GM21360 (cell line): ENCODE measurements around the gene ERVH48-1.
"Not testable (repeated sequence)": the region's sequence is repeated elsewhere in the genome, so short reads cannot be mapped to it uniquely, and the experiment has no call there.

ENCODE experiments used
- ATAC-seq: cut with Tn5 transposase; IDR thresholded peaks from one replicate; pipeline ENCODE4 v1.9.1; 2021; ENCODE audit warnings: mild to moderate bottlenecking, moderate library complexity; ENCODE audit not compliant: unreplicated experiment

The ERVH48-1 gene

GRCh38 chr21:42925114-42925926 is at the start of gene ERVH48-1:
ERVH48-1 (minus strand) TSS chr21:42925630; CDS start chr21:42919006, 6,624 bp downstream.
- ATAC-seq = no peak

GRCh38 chr21:42973991-42974831 is 48.8 kb upstream of the ERVH48-1 start, which contains the start of gene PKNOX1:
PKNOX1 (plus strand) TSS chr21:42974562; CDS start chr21:43004382, 29,820 bp downstream.
- peak; percentile 80 for ATAC-seq

- ATAC-seq = no peak
Observed at GRCh38 chr21:42973309-42973990, 48.0 kb upstream of the ERVH48-1 start.

GRCh38 chr21:42971897-42972275 is 46.5 kb upstream of the ERVH48-1 start:
- no peak for ATAC-seq

GRCh38 chr21:42970946-42971653 is 45.7 kb upstream of the ERVH48-1 start:
- ATAC-seq = no peak

- ATAC-seq = no peak
Observed at GRCh38 chr21:42969193-42969600, 43.8 kb upstream of the ERVH48-1 start.

- not testable (repeated sequence) for ATAC-seq
Observed at GRCh38 chr21:42967616-42968015, 42.2 kb upstream of the ERVH48-1 start.

- no peak for ATAC-seq
Observed at GRCh38 chr21:42965211-42965560, 39.8 kb upstream of the ERVH48-1 start.

GRCh38 chr21:42964546-42965210 is 39.2 kb upstream of the ERVH48-1 start:
- ATAC-seq = no peak

- ATAC-seq = no peak
Observed at GRCh38 chr21:42964086-42964485, 38.7 kb upstream of the ERVH48-1 start.

- no peak for ATAC-seq
Observed at GRCh38 chr21:42962380-42963007, 37.1 kb upstream of the ERVH48-1 start.

GRCh38 chr21:42959728-42960127 is 34.3 kb upstream of the ERVH48-1 start:
- ATAC-seq = no peak

GRCh38 chr21:42958122-42958521 is 32.7 kb upstream of the ERVH48-1 start:
- ATAC-seq = not testable (repeated sequence)

GRCh38 chr21:42956824-42957630 is 31.6 kb upstream of the ERVH48-1 start:
- no peak for ATAC-seq

- not testable (repeated sequence) for ATAC-seq
Observed at GRCh38 chr21:42951193-42951592, 25.8 kb upstream of the ERVH48-1 start.

- not testable (repeated sequence) for ATAC-seq
Observed at GRCh38 chr21:42949094-42949755, 23.8 kb upstream of the ERVH48-1 start.

- no peak for ATAC-seq
Observed at GRCh38 chr21:42942244-42942643, 16.8 kb upstream of the ERVH48-1 start.

GRCh38 chr21:42941696-42942085 is 16.3 kb upstream of the ERVH48-1 start:
- ATAC-seq = no peak
